GM18505 (cell line): Measurements from ENCODE around the gene MAPK8IP3.

Source experiments
- ATAC-seq: cut with Tn5 transposase; IDR thresholded peaks from one replicate; pipeline ENCODE4 v1.9.1; 2021; ENCODE audit not compliant: unreplicated experiment
- POLR2A ChIP-seq: IDR thresholded peaks from 4 replicates; pipeline ENCODE4 v1.6.1; 2011; ENCODE audit warnings: borderline replicate concordance; ENCODE audit not compliant: insufficient read depth, insufficient read length; ENCODE audit errors: extremely low read depth

The MAPK8IP3 gene

GRCh38 chr16:1705688-1706385, at the start of gene MAPK8IP3:
Gene MAPK8IP3 (plus strand): TSS chr16:1706195. CDS start chr16:1706340, 145 bp downstream.
- ATAC-seq: peak; percentile 69

GRCh38 chr16:1656808-1657617, 49.0 kb upstream of the MAPK8IP3 start:
- ATAC-seq: no peak
- no peak for TF ChIP-seq POLR2A

More at GRCh38 chr16:1705688-1706385, at the start of gene MAPK8IP3:
- TF ChIP-seq POLR2A: peak; percentile 98

- ATAC-seq: no peak
- TF ChIP-seq POLR2A: no peak
Observed at GRCh38 chr16:1657841-1658240, 48.2 kb upstream of the MAPK8IP3 start.

- ATAC-seq: no peak
- TF ChIP-seq POLR2A: no peak
Observed at GRCh38 chr16:1659031-1659430, 47.0 kb upstream of the MAPK8IP3 start.

- ATAC-seq: no peak
- no peak for TF ChIP-seq POLR2A
Observed at GRCh38 chr16:1661826-1662225, 44.2 kb upstream of the MAPK8IP3 start.

- TF ChIP-seq POLR2A: no peak
- ATAC-seq: no peak
Observed at GRCh38 chr16:1662543-1662942, 43.5 kb upstream of the MAPK8IP3 start.

- ATAC-seq: no peak
- no peak for TF ChIP-seq POLR2A
Observed at GRCh38 chr16:1665829-1666228, 40.2 kb upstream of the MAPK8IP3 start.

GRCh38 chr16:1666316-1666715, 39.7 kb upstream of the MAPK8IP3 start:
- no peak for TF ChIP-seq POLR2A
- ATAC-seq: no peak

- ATAC-seq: no peak
- no peak for TF ChIP-seq POLR2A
Observed at GRCh38 chr16:1667271-1667670, 38.7 kb upstream of the MAPK8IP3 start.

GRCh38 chr16:1667916-1668315, 38.1 kb upstream of the MAPK8IP3 start:
- TF ChIP-seq POLR2A: no peak
- ATAC-seq: no peak

GRCh38 chr16:1668612-1669319, 37.2 kb upstream of the MAPK8IP3 start:
- no peak for ATAC-seq
- TF ChIP-seq POLR2A: no peak

GRCh38 chr16:1669698-1670097, 36.3 kb upstream of the MAPK8IP3 start:
- no peak for TF ChIP-seq POLR2A
- no peak for ATAC-seq

GRCh38 chr16:1670371-1670770, 35.6 kb upstream of the MAPK8IP3 start:
- no peak for TF ChIP-seq POLR2A

GRCh38 chr16:1670866-1671265, 35.1 kb upstream of the MAPK8IP3 start:
- no peak for ATAC-seq
- no peak for TF ChIP-seq POLR2A

More at GRCh38 chr16:1670371-1670770, 35.6 kb upstream of the MAPK8IP3 start:
- ATAC-seq: no peak

- no peak for ATAC-seq
- no peak for TF ChIP-seq POLR2A
Observed at GRCh38 chr16:1673424-1674151, 32.4 kb upstream of the MAPK8IP3 start.
